Stimulated activated naive CD4-positive, alpha-beta T cell treated with Interleukin-2 at 50 U/mL for 16 hours (primary cell): ENCODE results near the gene FHIT.
"Not testable (repeated sequence)": the region's sequence is repeated elsewhere in the genome, so short reads cannot be mapped to it uniquely, and the experiment has no call there.

Experiments
- DNase-seq: peaks from one replicate; lab custom pipeline; 2025; lab: John Stamatoyannopoulos, UW

Gene FHIT

DNA sequence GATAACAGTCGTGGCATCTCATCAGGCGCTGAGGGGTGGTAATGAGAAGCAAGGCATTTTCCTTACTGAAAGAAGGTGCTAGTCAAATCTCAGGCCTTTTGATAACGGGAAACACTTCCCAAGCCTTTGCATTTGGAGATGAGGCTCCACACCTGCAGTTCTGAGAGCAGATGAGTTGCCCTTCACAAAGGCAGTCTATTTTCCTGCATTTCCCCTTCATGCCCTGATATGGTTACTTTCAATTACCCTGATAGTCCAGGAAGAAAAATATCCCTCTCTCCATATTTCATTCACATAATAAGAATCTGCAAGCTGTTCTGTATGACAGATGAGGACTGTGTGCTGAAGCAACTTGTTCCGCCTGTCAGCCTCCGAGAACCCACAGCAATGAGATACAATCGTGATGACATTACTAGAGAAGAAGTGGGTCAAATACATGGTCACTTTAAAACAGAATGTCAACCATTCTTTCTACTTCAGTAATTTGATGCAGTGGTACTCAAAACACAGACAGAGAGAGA, 25.0 kb downstream of the FHIT start:
- no peak for DNase-seq

DNA sequence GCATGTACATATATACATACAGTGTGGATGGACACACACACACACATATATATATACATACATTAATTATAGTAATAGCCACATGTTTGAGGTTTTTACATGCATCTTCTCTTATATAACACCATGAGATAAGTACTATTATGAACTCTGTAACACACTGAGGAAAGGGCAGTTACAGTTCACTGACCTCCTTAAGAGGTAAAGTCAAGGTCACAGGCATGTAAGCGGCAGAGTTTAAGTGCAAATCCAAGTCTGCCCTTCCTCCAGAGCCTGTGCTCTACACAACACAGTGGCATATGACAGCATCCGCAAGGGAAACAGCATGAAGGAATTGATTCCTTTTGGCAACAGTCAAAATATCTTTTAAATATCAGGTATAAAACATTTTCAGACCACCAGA, 26.4 kb downstream of the FHIT start:
- no peak for DNase-seq

DNA sequence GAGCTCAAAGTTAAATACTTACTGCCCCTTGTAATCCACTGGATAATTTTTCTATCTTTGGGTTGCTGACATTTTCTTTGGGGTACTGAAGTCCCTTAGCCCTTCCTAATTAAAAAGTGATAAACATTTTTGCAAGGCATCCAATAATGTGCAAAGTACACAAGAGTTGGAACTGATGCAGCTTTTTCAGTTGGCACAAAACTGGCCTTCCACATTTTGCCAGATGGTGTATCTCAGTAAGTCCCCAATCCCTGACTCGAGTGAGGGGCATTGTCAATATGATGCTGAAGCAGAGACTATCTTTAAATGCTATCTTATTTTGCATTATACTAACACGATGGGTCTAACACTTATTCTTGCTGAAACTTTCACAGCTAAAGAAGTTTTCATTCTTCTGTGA, 27.8 kb downstream of the FHIT start:
- DNase-seq: no peak

DNA sequence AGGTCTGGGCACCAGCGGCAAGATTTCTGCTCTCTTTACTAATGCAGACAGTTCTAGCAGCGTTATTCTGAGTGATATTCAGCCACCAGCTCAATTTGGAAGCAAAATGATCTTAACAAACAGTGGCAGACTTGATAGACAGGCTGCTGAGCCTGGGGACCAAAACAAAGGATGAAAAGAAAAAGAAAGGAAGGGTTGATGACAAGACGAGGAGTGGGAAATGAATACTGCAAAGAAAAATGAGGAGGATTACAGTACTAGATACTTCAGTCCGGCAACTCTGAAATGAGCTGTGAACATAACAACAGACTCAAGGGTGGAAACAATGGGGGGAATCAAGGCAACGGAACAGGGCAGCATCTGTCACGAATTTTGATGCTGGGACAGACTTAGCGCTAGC, 28.8 kb downstream of the FHIT start:
- no peak for DNase-seq

DNA sequence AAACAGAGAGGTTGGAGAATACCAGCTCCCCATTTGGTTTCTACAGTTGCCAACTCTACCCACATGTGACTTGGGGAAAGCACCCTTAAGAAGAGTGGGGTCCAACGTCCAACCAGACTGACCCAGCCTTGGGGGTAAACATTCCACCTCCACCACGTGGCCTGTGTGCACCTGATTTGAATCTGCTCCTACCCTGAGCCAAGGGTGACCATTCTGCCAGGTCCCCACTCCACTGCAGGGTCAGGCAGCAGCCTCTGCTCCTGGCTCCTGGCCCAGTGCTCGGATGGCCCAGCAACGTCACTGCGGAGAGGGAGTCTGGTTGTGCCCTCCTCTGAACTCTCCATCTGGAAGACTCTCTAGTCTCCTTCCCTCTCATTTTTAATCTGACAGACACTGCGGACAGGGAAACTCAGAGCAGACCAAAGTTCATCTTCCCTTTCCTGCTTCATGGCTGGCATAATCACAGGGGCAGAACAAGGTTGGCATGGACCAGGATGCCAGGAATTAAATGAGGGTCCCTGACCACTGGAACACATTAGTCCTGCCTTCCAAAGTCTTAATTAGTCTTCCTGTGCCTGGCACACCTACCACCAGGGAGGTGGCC, 29.4 kb downstream of the FHIT start:
- DNase-seq: no peak

DNA sequence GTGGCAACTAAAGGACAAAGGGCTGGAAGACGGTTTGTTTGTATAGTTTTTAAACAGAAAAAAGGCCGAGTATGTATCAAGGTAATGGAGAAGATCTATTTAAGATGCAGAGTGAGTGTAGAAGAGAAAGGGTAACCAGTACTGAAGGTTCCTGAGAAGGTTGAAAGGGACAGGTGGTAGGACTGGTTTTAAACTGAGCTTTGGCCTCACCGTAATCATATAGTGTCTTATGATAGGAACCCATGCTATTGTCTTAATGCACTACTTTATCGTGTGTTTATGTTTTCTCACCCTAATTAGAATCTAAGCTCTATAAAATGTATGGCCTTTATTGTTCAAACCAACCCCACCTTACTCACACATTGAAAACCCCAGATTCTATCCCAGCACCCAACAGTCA, 32.7 kb downstream of the FHIT start:
- DNase-seq: no peak

DNA sequence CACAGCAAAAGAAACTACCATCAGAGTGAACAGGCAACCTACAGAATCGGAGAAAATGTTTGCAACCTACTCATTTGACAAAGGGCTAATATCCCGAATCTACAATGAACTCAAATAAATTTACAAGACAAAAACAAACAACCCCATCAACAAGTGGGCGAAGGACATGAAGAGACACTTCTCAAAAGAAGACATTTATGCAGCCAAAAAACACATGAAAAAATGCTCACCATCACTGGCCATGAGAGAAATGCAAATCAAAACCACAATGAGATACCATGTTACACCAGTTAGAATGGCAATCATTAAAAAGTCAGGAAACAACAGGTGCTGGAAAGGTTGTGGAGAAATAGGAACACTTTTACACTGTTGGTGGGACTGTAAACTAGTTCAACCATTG, 35.1 kb downstream of the FHIT start:
- not testable (repeated sequence) for DNase-seq

DNA sequence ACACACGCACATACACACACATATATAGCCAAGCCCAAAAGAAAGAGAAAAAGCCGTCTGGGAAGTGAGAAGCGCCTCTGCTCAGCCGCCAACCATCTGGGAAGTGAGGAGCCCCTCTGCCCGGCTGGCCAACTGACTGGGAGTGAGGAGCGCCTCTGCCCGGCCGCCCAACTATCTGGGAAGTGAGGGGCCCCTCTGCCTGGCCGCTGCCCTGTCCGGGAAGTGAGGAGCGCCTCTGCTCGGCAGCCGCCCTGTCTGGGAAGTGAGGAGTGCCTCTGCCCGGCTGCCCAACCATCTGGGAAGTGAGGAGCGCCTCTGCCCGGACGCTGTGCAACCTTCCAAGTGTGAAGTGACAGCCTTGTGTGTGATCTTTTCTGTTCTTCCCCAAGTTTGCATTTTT, 49.2 kb downstream of the FHIT start:
- no peak for DNase-seq

DNA sequence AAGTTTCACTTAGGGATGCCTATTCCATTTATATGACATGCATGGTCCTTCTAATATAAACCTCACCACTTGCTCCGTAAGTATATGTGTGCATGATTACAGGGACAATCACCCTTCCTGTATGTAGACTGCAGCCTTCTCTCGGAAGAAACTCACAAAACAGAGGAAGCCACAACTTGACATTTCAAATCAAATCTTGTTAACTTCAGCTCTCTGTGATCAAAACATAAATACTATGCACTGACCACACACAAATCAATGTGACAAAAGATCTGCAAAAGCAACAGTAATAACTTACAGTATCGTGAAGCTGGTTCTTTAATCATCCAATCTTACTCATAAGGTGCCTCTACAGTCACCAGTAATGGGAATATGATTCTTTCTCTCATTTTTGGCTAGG, 50.2 kb downstream of the FHIT start:
- no peak for DNase-seq

DNA sequence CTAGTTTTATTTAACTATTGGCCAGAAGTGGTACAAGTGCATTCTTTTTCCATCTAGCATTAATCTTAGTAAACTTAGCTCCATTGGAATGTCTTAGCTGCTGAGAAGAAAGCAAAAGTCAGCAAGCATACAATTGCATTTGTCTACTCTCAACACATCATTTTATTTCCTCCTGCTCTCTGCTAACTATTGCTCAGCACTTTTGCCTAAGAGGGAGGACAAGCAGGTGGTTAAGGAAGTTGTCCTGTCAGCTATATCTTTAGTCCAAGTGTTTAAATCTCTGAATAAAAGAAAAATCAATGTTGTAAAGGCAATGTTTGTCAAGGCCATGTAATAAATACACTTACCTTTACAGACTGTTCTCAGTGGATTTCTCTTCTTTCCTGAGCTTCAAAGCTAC, 51.0 kb downstream of the FHIT start:
- no peak for DNase-seq

DNA sequence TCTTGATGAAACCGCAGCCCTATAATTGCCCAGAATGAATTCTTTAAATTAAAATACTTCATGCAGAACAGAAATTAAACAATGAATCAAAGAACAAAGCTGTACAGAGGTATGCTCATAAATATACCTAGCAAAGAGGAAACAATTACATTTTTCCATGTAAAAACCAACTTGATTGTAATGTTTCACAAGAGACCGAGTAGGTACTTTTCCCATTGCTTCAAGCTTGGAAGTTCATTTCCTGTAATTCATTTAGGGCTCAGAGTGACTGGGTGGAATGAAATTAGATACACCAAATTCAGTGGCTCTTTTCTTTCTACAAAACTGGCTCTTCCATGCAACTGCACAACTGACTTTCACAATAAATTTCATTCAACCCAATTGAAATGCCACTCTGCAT, 51.4 kb downstream of the FHIT start:
- no peak for DNase-seq

DNA sequence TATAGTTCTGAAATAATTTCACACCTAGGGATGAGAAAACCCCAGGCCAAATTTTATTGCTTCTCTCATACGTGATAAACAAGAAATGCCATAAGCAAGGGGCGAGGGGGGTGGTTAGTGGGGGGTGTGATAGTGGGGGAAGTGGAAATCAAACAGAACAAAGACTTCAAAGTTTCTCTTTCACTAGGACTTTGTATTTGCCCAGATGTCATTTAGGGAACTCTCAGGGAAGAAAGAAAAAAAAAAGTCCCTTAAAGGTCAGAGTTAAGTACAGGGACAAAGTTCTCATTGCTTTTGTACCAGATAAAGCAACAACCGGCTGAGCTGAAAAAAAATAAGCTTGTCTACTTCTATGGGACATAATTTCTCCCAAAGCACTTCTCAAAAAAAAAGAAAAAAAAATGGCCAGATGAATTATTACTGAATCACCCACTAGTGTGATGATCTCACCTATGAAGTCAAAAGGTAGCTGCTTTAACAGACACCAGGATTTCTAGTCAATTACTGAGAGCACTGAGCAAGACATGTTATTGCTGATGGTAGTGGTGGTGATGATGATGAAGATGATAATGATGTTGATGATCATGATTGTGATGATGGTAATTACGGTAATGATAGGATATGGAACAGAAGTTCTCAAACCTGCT, 56.2 kb downstream of the FHIT start:
- no peak for DNase-seq

DNA sequence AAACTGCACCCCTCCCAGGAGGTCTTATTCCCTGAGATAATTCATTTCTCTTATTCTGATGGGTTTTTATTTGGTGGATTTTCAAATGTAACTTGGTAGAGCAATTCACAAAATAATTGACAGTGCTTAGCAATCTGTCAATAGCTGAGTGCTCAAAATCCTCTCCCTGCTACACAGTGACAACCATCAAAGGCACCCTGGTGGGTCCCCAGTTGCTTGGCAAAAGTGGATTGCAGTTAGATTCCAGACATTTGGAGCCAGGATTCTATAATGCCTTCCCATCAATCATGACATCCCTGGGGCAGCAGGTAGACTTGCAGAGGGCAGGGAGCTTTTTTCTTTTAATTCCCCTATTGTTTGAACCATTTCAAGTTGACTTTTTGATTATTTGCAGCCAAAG, 59.0 kb downstream of the FHIT start:
- DNase-seq: no peak

DNA sequence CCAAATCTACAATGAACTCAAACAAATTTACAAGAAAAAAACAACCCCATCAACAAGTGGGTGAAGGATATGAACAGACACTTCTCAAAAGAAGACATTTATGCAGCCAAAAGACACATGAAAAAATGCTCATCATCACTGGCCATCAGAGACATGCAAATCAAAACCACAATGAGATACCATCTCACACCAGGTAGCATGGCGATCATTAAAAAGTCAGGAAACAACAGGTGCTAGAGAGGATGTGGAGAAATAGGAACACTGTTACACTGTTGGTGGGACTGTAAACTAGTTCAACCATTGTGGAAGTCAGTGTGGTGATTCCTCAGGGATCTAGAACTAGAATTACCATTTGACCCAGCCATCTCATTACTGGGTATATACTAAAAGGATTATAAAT, 61.0 kb downstream of the FHIT start:
- not testable (repeated sequence) for DNase-seq

DNA sequence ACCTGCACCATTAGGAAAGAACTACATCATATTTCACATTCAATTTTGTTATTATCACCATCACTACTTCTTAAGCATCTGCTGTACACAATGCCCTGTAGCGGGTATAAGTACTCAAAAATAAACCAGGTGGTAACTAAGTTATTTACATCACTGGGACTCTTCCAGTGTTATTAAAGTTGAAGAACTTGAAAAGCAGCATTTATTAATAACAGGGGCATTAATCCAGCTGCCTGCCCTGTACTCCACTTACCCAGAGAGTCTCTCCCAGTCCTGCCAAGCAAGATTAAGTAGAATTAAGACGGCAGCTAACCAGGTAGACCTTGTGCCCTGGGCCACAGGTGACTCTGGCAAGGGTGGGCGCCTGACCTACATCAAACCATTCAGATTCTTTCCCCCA, 65.2 kb downstream of the FHIT start:
- DNase-seq: no peak

DNA sequence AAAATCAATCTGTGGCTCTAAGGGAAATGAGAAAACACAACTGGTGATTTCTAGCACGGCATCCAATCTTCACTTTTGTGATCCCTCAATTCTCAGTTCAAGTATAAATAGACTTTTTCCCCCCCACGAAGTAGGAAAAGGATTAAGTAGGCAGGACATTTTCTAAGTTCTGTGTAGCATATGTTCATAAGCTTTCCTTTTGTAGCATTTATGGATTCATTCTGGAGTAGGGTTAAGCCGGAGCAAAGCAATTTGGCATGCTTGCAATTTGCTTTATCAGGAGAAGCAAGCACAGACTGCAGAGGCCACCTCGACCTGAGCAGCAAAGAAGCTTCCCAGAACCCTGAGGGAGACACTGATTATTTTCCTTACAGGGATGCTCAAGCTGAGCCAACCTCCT, 66.3 kb downstream of the FHIT start:
- DNase-seq: no peak

DNA sequence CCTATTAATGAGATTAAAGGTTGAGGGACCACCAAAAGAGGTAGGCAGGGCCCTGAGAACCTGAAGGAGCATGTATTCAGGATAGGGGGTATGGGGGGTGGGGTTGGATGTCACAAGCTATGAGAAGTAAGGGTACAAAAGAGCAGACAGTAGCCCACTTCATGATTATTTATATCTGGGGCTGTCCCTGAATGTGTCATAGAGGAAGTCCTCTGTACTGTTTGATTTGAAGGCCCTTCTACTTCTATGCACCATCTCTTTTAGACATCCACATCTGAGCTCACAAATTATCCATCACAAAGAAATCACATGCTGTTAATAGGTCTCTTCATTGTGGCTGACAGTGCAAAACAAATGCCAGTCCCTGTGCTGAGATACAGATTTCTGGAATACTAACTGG, 68.6 kb downstream of the FHIT start:
- DNase-seq: no peak

DNA sequence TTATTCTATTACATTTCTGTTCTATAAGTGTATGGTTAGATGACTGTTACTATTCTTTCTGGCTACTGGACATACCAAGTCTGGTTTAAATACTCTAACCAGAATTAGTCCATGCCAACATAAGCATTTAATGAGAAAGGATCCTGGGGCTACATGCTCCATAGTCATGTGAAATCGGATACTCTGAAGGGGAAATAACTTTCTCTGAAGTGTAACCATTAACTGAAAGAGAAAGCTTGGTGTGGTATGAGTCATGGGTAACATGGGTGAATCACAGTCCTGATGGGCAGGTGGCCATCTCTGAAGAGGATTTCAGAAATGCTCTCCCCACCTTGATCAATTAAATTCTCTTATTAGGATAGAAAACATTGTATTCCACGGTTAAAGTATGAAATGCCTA, 69.4 kb downstream of the FHIT start:
- DNase-seq: no peak

DNA sequence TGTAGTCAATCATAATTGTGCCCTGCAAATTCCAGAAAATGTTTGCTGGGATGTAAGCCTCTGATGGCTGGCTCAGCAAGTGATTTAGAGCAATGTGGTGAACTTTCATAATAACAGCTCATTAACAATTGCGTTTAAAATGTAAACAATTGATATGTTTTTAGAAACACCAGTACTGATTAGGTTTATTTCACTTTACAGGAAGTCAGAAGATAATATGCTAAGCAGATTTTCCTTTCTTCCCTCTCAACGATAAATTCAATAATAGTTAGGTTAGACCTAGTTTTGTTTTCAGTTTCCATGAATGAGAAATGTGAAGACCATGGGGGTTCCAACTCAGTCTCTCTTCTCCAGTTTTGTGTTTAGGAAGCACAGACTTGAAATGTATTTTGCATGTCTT, 71.0 kb downstream of the FHIT start:
- no peak for DNase-seq

DNA sequence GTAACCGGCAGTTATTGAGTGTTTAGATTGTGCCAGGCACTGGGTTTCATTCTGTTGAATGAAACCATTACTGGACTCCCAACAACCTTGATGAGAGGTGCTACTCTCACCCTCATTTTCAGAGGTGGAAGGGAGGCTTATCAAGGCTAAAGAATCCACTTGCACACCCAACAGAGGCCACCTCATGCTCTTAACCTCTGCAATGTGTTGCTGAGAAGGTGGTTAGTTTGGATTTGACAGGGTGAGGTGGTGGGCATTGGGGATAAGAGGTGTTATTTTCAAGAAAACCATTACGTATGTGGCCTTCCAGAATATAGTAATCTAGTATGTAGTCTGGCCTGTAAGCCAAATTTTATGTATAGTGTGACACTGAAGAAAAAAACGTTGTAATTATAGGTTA, 73.1 kb downstream of the FHIT start:
- DNase-seq: no peak

DNA sequence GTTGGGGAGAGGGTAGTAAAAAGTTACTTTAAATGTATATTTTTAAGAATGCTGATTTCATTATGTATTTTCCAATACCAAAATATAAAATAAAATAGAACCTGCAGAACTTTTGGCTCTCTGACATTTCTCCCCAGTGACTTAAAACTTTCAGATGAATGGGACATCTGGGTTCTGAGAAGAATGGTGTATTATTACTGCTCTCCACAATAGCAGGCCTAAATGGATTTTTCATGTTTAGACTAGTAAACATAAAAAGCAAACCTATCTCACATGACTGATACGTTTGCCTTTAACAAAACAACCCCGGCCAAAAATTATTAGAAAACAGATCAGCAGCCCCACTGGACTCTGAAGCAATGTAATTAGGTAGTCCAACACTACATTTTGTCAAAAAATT, 73.8 kb downstream of the FHIT start:
- no peak for DNase-seq

DNA sequence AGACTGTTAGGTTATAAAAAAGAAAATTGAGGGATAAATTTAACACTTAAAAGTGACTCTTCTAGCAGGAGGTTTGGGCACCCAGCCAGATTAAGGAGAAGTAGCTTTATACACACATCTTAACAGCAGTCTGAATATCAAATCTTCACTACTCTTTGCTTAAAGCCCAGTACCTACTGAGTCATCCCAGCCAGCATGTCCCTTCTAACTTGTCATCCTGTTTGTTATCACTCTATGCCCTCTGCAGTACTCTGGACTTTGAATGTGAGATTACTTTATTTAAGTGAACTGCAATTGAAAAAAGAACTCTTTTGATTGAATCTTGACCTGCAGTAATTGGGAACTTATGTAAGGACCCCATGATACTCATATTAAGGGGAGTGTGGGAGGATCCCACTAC, 77.6 kb downstream of the FHIT start:
- no peak for DNase-seq

DNA sequence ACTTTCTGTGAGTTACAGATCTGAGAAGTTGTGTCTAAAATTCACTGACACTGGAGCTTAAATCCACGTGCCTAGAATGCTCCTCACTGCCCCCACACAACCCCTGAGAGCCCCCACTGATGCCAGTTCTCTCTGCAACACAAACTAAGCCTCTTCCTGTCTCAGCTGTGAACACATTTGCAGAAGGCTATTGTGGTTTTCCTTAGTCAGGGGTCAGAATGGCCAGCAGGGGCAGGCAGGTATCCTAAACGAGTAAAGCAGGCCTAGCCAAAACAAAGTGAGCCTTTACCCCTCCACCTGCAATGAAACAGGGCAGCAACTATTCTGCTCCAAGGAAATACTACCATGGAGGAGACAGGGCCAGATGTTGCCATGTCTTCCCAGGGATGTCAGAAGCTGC, 78.6 kb downstream of the FHIT start:
- DNase-seq: no peak

DNA sequence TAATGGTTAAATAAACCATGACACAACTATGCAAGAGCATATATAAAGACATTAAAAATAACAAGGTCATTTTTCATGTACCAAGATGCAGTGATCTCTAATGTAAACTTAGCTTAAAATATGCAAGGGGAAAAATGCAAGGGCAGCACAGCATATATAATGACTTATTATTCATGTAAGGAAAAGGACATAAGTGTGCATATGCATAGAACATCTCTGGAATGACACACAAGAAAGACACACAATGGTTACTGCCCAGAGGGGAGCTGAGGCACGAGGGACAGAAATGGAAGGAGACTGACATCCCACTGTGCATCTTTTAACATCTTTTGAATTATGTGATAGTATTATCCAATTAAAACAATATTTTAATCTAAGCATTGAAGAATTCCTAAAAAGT, 79.0 kb downstream of the FHIT start:
- DNase-seq: no peak
